ENCODE results near the gene PIK3AP1.
"Not testable (repeated sequence)": the region's sequence is repeated elsewhere in the genome, so short reads cannot be mapped to it uniquely, and the experiment has no call there.

PIK3AP1 gene

DNA sequence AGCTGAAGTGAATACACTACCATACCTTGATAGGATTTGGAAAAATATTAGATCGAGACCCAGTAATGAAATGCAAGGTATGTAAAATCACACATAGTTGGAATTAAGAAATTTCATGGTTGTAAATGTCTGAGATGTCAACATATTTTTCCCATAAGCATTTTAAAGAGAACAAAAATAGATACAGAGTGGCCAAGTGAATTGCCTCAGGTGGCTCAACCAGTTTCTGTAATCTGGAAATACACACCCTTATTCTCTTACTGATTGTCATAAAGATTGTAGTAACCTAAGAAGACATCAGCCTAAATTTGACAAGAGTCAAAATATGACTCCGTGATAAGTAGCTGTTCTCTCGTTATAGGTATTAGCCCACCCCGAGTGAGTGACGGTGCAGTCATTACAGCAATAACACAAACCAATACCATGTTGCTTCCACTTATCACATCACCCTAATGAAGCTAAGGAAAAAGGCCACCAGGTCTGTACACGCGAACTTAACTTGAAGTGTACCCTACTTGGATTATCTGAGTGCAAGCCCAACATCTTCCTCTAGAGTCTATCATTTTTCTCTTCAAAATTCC, 23.4 kb downstream of the PIK3AP1 start:
- no peak for DNase-seq (ENCODE audit: low read depth in 3 of 3)

DNA sequence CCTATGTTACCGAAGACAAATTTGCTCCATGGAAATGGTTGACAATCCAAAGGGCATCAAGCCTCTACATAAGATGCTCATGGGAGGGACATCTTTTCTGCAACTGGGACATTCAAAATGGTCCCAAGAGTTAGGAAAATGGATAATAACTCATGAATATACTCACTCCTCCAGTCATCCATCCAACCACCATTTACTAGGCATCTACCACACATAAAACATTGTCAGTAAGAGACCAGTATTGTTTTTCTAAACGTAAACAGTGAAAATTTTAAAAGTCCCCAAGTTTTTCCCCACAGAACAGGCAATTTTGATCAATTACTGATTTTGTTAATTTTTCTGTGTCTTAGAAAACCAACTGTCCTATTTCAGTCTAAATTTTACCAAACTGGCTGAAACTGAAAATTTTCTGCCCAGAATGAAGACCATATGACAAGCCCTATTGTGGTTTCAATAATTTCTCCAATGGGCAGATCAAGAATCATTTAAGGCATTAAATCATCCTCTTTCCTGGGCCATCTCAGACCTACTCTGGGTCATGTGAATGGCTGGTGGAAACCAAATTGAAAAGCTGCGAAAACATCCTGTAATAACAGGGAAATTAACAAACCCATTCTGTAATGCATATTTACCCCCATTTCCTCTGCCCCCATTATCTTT, 24.2 kb downstream of the PIK3AP1 start:
- DNase-seq (ENCODE audit: low read depth in 3 of 3), result no peak

- DNase-seq (ENCODE audit: low read depth in 3 of 3), result no peak
Measured at GRCh38 chr10:96695366-96695765, 24.9 kb downstream of the PIK3AP1 start.

DNA sequence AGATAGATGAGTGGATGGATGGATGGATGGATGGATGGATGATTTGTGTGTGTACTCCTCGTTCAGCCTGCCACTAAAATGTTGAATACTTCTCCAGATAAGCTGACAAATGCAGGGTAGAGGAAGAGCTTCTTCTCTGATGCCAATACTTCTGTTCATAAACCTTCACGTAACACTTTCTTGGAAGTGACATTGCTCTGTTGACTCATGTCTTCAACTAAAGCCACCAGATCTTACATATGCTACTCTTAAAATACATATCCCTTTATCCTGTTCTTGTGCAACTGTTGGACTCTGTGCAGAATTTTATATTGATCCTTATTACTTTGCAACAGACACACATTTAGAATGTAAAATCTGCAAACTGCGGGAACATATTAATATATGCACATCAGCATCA, 26.9 kb downstream of the PIK3AP1 start:
- no peak for DNase-seq (ENCODE audit: low read depth in 3 of 3)

DNA sequence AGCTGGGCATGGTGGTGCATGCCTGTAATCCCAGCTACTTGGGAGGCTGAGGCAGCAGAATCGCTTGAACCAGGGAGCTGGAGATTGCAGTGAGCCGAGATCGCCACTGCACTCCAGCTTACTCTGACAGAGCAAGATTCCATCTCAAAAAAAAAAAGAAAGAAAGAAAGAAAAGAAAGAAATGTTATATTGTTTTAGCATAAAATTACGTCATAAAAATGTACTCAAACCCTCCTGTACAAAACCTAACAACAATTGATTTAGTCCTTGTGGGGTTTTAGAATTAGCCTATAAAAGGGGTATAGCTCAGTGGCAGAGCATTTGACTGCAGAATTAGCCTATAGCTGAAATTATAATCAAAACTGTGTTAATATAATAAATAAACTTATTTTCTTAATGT, 27.9 kb downstream of the PIK3AP1 start:
- no peak for DNase-seq (ENCODE audit: low read depth in 3 of 3)

- DNase-seq (ENCODE audit: low read depth in 3 of 3), result no peak
Measured at GRCh38 chr10:96691761-96692160, 28.6 kb downstream of the PIK3AP1 start.

DNA sequence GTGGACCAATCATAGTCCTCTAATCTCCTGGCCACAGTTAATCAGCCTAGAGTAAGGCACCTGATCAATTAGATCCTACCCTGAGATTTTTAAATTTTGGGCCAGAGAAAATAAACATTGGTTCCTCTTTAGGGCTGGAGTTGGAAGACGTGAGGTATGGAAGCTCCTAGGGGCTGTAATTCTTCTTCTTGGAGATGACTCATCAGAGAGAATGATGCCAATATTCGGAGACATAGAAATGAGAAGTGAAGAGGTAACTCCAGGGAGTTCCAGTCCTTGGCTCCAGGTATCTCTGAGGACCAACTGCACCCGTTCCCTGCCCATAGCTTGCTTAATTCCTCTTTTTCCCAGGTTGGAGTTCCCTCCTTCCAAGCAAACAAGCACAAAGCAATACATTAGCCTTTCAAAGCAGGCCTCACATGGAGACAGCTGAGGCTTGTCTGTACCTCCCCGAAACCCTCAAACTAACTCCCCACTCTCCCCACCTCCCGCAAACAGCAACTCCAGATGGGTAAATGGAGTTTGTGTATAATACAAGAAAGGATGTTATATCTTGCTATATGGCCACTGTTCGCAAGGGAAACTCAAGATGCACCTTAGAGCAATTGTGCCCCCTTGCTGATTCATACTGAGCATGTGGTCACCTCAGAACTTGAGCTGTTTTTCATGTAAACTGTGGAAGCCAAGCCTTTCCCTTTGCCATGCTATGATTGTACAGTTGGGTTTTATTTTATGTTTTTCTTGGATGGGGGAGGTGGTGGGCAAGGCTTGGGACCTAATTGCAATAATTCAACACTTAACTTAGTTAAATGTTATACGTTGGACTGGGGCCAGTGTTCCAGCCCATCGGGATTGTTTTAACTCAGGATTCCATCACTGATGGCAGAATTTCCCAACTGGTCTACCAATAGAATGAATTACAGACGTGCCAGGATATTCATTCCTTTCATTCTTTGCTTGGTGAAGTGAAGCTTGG, 29.3 kb downstream of the PIK3AP1 start:
- DNase-seq (ENCODE audit: low read depth in 3 of 3), result no peak

- DNase-seq (ENCODE audit: low read depth in 3 of 3), result no peak
Measured at GRCh38 chr10:96688789-96689188, 31.5 kb downstream of the PIK3AP1 start.

DNA sequence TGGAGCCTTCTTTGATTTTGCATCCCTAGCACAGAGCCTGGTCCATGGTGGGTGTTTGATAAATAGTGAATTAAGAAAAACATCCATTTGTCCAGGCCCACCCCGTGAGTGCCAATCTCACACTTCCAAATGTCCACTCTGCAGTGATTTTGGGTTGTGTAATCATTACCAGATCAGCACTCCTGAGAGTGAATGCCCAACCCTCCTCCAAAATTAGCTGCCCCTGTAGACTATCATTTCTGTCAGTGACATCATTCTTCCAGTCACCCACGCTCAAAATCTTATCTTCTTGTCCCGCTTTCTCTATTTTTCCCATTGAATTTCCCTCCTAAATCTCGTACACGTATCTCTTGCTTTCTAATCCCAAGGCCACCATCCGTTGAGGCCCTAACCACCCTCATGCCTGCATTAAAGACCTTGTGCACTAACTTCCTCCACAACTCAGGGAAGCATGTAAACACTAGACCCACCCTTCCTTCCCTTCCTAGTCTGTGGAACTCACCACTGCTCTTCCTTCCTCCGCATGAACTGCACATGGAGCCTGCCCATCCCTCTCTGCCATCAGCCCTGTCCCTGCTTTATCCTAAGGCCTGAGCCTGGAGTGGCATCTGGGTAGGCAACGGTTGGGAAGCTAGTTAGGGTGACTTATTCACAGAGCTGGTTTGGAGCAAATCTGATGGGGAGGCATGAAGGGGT, 32.8 kb downstream of the PIK3AP1 start:
- no peak for DNase-seq (ENCODE audit: low read depth in 3 of 3)

DNA sequence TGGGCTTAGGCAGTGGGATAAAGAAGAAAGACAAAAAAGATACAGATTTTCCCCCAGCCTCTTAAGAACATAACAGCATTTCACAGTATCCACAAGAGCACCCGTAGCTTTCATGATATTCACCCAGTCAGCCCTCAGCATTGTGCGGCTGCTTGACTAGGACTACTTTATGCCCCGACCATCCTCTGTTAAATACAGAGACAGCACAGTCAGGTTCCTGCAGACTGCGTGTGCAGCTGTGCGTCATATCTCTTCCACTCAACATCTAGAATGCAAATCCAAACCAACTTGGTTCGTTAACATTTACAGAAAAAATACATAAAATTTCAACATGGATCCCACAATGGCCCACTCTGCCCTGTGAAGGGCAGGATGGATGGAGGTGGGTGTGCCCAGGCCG, 33.8 kb downstream of the PIK3AP1 start:
- DNase-seq (ENCODE audit: low read depth in 3 of 3), result no peak

- no peak for DNase-seq (ENCODE audit: low read depth in 3 of 3)
Measured at GRCh38 chr10:96685306-96685705, 35.0 kb downstream of the PIK3AP1 start.

DNA sequence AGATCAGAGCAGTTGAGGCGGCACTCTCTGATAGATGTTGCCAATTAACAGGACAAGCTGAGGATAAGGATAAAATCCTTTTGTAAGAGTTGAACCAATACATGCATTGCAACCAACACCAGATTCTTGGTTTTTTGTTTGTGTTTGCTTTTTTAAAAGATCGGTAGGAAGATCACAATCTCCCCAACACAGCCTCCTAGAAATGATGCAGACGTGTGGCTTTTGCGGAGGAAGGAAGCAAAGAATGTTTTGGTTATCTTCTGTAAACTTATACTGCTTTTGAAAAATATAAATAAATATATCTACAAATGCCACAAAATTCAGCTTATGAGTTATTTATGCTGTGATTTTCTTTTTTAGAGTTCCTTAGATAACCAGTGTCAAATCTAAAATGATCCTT, 35.5 kb downstream of the PIK3AP1 start:
- no peak for DNase-seq (ENCODE audit: low read depth in 3 of 3)

DNA sequence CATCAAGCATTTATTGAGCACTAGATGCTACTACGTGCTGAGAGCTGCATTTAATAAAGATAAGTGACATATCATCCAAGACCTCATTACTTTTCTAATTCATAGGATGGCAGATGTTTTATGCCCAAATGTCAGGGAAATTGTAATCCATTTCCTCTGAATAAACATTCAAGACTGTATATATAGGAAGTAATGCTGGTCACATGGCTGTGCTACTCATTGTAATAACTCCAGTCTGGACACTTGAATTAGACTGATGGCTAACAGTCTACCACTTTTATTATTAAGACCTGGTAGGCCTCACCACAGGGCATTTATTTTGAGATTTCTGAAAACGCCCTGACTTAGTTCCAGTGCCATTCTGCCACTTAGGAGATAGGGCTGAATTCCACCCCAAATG, 36.6 kb downstream of the PIK3AP1 start:
- no peak for DNase-seq (ENCODE audit: low read depth in 3 of 3)

DNA sequence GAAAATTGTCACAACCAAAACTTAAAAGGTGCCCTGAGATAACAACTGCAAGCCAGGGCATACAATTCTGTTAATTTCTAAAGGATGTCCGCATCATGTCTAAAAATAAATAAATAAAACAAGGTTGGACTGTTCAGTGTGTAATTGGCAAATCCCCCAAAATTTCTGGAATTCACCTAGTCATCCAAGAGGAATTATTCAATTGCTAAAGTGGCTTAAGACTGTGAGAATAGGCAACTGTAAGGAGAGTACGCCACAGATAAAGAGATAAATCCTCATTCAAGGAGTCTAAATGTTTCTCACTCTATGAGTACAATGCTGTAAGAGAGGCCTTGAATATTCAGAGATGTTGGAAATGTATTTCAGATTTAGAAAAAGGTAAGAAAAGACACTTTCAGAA, 37.2 kb downstream of the PIK3AP1 start:
- no peak for DNase-seq (ENCODE audit: low read depth in 3 of 3)

DNA sequence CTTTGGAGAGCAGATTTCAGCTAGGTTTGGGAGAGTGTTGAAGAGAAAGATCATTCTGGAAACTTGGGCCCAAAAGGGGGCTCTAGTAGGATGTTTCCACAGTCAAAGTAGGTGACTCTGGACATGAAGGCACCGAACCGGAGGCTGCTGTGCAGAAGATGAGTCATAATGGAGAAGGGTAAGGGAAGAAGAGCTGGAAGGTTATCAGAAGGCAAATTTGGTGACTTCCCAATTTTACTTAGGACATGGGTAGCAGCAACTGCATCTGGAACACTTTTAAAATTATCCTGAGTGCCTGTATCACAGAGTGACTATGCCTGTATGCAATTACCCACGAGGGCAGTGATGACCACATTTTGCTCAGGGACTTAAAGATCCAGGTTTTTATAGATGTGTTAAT, 38.8 kb downstream of the PIK3AP1 start:
- no peak for DNase-seq (ENCODE audit: low read depth in 3 of 3)

DNA sequence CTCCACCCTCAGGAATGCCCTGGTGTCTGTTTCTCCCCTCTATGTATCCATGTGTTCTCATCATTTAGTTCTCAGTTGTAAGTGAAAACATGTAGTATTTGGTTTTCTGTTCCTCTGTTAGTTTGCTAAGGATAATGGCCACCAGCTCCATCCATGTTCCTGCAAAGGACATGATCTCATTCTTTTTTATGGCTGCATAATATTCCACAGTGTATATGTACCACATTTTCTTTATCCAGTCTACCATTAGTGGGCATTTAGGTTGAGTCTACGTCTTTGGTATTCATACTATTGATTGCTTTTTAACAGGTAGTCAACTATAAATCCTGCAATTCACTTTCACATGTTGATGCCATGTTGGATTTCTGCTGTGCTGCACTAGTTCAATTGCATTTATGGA, 39.9 kb downstream of the PIK3AP1 start:
- DNase-seq (ENCODE audit: low read depth in 3 of 3), result not testable (repeated sequence)

DNA sequence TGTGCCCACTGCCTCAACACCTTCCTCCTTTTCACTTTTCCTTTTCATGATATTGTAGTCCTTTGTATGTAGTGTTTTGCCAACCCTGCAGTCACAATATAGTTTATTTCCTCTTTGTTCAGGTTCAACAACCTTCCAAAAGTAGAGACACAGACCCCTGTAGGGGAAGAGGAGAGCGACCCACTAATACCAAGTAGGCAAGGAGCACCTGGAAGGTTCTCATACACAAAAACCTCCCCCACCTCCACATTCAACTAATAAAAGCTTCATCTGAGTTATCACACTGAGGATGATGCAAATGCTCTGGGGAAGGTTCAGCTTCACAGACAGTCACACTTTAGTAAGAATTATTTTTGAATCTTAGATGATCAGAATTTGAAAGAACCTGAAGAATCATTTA, 41.6 kb downstream of the PIK3AP1 start:
- no peak for DNase-seq (ENCODE audit: low read depth in 3 of 3)

DNA sequence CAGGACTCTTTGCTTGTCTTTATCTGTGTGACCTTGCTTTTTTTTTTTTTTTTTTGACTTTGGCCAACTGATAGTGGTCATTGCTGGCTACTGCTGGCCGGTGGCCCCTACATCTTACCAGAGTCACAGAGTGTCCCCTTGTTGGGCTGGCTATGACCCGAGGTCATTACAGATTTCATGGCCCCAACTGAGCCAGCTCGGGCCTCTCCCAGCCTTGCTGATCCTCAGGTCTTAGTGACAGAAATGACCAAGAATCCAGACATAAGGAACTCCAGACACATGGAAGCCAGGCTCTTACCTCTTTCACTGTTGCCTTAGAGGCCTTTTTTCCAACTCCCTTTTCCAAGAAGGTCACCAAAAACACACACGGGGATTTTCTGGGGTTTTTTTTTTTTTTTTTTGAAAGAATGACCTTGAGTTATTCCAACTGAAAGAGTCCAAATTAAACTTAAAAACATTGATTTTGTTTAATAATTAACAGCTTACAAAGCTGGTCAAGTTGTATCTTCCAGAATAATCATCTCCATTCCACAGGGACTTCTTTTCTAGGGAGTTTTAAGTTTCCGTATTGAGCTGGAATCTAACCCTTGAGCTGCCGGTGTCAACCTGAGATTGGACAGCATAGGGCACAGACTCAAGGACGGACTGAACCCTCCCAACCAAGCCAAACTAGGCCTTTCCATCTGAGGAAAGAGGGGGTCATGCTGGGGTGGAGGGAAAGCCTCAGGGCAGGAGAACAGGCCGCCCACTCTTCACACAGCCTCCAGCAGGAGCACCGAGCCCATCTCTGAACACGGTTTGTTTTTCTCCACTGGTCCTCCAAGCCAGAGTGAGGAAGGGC, 43.8 kb downstream of the PIK3AP1 start:
- DNase-seq (ENCODE audit: low read depth in 3 of 3), result no peak

DNA sequence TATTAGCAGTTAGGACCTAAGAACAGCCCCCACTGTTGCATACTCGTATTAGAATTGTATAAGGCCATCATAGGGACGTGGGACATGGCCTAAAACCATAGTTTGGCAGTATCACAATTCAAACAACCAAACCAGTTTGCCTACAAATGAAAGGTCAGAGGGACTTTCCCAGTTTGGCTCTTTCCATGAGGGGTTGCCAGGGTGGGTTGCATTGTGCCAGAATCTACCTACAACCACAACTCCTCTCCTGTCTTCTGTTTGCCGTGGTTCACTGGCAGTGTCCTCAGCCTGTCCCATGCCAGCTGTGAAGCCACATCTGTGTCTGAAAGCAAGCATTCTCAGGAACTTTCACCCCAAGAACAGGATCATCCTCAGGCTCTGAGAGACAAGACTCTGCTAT, 44.5 kb downstream of the PIK3AP1 start:
- no peak for DNase-seq (ENCODE audit: low read depth in 3 of 3)

GRCh38 chr10:96673318-96674099, 46.8 kb downstream of the PIK3AP1 start:
- no peak for DNase-seq (ENCODE audit: low read depth in 3 of 3)

Measured in stimulated activated CD4-positive, alpha-beta T cell treated with anti-CD3 and anti-CD28 coated beads, TNF-alpha, amount 100 ng/mL, for 24 hours (primary cell).